ENCODE results near the gene RAB40C.

RAB40C gene

DNA sequence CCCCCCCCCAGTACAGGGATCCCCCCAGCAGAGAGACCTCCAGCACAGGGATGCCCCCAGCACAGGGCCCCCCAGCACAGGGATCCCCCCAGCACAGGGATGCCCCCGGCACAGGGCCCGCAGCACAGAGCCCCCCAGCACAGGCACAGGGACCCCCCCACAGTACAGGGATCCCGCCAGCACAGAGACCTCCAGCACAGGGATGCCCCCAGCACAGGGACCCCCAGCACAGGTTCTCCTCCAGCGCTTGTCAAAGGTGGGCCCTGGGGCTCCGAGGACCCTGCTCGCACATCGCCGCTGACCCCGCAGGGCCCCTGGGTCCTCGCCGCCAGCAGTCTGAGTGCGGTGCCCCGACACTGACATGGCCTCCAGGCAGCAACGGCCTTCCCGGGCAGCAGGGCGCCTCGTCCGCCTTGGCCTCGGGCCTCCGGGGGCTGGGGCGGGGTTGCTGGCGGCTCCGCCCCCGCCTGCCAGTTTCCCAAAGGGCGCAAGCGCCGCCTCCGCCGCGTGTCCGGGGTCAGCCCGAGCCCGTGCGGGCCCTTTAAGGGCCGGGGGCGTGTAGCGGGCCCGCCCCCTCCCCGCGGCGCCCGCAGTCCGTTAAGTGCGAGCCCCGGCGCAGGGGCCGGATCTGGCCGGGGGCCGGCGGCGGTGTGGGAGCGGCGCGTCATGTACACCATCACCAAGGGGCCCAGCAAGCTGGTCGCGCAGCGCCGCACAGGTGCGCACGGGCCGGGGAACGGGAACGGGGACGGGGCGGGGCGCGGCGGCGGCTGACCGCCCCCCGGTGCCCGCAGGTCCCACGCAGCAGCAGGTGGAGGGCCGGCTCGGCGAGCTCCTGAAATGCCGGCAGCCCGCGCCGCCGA, 51.7 kb downstream of the RAB40C start, which contains the start of gene MCRIP2:
MCRIP2 (plus strand) TSS at position 503 of the 863 bp plus-strand sequence; CDS start at position 667, 164 bp downstream.
- TF ChIP-seq, protein P1, sequence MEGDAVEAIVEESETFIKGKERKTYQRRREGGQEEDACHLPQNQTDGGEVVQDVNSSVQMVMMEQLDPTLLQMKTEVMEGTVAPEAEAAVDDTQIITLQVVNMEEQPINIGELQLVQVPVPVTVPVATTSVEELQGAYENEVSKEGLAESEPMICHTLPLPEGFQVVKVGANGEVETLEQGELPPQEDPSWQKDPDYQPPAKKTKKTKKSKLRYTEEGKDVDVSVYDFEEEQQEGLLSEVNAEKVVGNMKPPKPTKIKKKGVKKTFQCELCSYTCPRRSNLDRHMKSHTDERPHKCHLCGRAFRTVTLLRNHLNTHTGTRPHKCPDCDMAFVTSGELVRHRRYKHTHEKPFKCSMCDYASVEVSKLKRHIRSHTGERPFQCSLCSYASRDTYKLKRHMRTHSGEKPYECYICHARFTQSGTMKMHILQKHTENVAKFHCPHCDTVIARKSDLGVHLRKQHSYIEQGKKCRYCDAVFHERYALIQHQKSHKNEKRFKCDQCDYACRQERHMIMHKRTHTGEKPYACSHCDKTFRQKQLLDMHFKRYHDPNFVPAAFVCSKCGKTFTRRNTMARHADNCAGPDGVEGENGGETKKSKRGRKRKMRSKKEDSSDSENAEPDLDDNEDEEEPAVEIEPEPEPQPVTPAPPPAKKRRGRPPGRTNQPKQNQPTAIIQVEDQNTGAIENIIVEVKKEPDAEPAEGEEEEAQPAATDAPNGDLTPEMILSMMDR (IDR thresholded peaks at IDR 0.05; ENCODE audit: extremely low read depth, insufficient read depth, missing control alignments), result no peak
- peak; percentile 96 for DNase-seq (ENCODE audit: low spot score)
- in situ Hi-C loops (cut with MboI; ENCODE audit: low pct_unique_long_range_greater_than_20kb, low sequenced_read_pairs, unreplicated experiment), result no loop called here

DNA sequence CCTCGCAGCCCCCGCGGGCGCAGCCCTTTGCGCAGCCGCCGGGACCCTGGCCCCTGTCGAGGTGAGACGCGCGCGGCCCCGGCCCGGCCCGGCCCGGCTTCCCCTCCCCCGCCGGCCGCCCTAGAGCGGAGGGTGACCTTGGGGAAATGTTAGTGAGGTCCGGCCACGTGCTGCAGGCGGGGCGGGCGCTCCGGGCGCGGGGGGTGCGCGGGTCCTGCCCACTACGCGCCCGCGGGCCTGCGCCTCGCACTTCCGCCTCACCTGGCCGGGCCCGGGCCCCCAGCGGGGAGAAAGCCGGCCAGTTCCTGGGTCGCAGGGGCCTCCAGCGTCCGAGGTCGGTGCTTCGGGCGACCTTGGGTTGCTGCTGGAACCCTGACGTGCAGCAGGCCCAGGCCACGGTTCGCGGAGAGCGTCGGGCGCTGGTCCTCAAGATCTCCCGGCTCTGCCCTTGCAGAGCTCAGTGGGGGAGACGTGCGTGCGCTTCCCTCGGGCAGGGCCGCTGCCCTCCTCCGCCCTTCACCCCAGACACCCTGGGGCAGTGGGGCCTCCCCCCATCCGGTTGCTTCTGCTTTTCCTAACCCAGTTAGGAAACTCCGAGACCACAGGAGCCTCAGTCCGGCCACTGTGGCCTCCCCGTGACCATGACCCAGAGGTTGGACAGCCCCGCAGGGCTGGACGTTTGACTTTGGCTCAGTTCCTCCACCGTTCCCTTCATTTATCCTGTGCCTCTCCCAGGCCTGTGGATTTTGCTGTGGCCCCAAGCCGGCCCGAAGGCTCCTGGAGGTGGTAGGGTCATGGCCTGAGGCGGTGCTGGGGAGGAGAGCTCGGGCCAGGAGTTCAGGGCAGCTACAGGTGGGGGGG, 52.6 kb downstream of the RAB40C start:
- DNase-seq (ENCODE audit: low spot score), result peak; percentile 84
- in situ Hi-C loops (cut with MboI; ENCODE audit: low pct_unique_long_range_greater_than_20kb, low sequenced_read_pairs, unreplicated experiment), result no loop called here
- TF ChIP-seq, protein P1 (IDR thresholded peaks at IDR 0.05; ENCODE audit: extremely low read depth, insufficient read depth, missing control alignments), result no peak

DNA sequence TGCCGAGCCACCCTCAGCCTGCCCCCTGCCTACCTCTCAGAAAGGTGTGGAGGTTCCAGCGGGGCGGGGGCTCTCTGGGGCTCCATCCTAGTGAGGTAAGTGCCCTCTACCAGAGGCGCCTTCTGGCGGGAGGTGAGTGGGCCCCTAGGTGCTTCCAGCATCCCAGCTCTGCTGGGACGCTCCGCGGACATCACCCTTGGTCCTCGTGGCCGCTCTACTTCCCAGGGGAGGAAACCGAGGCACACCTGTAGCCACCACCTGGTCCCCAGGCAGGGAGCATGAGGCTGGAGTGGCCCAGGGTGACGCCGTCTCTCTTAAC, 53.1 kb downstream of the RAB40C start:
- in situ Hi-C loops (cut with MboI; ENCODE audit: low pct_unique_long_range_greater_than_20kb, low sequenced_read_pairs, unreplicated experiment), result no loop called here
- DNase-seq (ENCODE audit: low spot score), result no peak
- TF ChIP-seq, protein P1 (IDR thresholded peaks at IDR 0.05; ENCODE audit: extremely low read depth, insufficient read depth, missing control alignments), result no peak

DNA sequence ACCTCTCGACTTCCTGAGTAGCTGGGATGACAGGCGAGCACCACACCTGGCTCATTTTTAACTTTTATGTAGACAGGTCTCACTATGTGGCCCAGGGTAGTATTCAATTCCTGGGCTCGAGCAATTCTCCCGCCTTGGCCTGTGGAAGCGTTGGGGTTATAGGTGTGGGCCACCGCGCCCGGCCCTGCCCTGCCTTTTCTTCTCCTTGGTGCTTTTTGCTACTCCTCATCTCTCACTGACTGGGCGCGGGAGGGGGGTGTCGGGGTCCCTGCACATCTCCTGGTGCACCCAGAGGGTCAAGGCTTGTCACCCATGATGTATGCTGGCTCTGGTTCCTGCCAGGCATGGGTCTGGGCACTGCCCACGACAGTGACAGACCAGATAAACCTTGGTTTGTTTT, 54.7 kb downstream of the RAB40C start:
- no peak for DNase-seq (ENCODE audit: low spot score)
- TF ChIP-seq, protein P1 (IDR thresholded peaks at IDR 0.05; ENCODE audit: extremely low read depth, insufficient read depth, missing control alignments), result no peak
- in situ Hi-C loops (cut with MboI; ENCODE audit: low pct_unique_long_range_greater_than_20kb, low sequenced_read_pairs, unreplicated experiment), result no loop called here

DNA sequence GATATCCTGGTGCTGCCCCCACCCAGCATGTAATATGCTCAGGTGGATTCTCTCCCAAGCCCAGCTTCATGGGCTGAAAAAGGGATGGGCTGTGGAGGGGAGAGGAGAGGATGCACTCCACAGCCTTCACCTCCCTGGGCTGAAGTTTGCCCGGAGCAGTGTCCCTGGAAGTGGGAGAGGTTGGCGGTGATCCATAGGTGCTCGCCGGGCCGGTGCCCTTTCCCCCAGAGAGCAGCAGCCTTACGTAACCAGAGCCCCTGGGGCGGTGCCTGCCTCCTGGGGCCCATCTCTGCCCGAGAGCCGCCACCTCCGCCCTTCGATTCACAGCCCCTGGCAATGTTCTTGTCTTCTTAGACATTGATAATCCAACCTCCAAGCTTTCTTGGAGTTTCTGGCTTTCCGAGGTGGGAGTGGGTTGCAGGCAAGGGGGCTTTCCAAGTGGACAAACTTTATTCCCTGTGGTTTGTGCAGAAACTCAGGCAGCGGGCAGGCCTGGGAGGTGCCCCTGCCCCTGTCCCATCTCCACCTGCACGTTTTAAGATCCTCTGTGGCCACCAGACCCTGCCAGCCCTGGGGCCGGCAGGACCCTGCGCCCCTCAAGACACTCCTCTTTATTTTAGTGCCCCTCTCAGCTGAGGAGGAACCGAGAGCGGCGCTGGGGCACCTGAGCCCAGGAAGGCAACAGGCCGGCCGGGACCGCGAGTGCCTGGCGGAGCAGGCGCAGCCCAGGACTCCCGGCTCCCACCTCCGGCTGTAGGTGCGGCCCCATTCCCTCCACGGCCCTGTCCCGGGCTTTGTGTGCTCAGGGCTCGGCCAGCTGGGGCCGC, 56.2 kb downstream of the RAB40C start:
- in situ Hi-C loops (cut with MboI; ENCODE audit: low pct_unique_long_range_greater_than_20kb, low sequenced_read_pairs, unreplicated experiment), result no loop called here
- TF ChIP-seq, protein P1 (IDR thresholded peaks at IDR 0.05; ENCODE audit: extremely low read depth, insufficient read depth, missing control alignments), result no peak
- no peak for DNase-seq (ENCODE audit: low spot score)

DNA sequence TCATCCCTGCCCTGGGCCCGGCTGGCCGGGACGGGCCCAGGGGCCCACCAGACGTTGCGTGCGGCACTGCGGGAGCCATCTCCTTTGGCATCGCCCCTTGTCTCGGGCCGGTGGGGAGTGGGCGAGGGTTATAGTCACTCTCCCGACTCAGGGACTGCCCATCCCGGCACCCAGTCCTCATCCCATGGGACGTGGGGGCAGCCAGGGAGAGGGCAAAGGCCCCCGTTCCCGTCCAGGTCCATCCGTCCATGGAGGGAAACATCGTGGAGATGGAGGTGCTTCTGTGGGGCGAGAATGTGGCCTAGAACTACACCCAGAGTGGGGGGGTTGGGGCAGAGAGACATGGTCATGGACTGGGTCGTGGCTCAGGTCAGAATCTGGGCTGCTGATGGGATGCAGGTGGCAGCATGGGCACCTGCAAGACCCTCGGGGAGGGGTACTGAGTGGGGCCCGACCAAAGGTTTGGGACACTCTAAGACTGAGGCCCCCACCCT, 56.9 kb downstream of the RAB40C start:
- in situ Hi-C loops (cut with MboI; ENCODE audit: low pct_unique_long_range_greater_than_20kb, low sequenced_read_pairs, unreplicated experiment), result no loop called here
- TF ChIP-seq, protein P1 (IDR thresholded peaks at IDR 0.05; ENCODE audit: extremely low read depth, insufficient read depth, missing control alignments), result no peak
- no peak for DNase-seq (ENCODE audit: low spot score)

Data from GM13977 (cell line).